Stimulated activated CD4-positive, alpha-beta T cell treated with anti-CD3 and anti-CD28 coated beads, TNF-alpha, amount 100 ng/mL, for 24 hours (primary cell): ENCODE measurements around the gene WDR93.
"Not testable (repeated sequence)": the region's sequence is repeated elsewhere in the genome, so short reads cannot be mapped to it uniquely, and the experiment has no call there.

Experiments used
- DNase-seq, 3 experiments: peaks; one replicate each; pipeline ENCODE4 v3.0.0-alpha.2; 2020; ENCODE audit warnings: low read depth in 3 of 3

The WDR93 gene

DNA sequence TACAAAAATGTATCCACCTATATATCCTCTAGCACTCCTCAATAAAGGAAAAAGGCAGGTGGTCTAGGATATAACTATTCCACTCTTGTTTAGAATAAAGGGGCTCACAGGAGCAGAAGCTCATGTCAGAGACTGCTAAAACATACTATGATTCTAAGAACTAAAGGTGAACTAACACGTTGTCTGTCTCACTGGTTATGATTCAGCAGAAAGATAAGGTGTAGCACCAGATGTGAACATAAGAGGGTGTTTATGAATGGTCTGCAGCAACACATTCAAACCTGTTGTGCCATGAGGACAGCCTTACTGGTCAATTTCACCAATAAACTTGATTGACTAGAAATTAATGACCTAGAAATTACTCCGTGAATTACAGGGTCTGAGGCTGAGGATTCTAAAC lies 4.6 kb upstream of the WDR93 start:
- no peak for DNase-seq

DNA sequence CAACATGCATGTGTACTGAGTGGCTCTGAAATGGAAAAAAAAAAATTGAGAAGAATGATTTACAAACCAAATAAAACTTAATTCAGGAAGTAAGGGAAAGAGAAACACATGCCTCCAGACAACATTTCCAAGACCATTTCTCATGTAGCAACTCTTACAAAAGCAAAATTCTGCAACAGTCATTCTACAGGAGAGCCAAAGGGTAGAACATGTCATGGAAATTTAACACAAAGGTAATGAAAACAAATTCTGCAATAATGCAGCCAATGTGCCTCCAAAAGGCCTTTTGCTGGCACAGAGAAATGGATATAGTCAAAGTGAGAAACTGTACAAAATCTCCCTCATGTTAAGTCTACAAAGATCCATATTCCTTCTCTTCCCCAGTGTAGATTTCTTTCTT lies 4.1 kb upstream of the WDR93 start:
- DNase-seq: no peak

DNA sequence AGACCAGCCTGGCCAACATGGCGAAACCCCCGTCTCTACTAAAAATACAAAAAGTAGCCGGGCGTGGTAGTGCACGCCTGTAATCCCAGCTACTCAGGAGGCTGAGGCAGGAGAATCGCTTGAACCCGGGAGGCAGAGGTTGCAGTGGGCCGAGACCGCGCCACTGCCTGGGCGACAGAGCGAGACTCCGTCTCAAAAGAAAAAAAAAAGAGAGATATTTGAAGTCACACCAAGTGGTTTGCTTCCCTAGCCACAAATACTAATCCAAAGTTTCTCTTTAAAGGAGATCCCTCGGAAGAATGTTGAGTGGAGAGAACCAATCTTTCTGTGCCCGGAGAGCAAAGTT lies 708 bp upstream of the WDR93 start:
- not testable (repeated sequence) for DNase-seq

DNA sequence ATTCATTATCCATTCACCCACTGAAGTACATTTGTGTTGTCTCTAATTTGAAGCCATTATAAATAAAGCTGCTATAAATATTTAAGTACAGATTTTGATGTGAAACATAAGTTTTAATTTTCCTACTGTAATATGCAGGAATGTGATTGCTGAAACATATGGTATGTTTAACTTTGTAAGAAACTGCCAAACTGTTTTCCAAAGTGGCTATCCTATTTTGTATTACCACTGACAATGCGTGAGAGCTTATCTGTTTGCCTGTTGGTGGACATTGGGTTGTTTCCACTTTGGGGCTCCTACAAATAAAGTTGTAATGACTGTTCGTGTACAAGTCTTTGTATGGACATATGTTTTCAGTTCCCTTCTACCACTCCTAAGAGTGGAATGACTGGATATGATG lies 2.5 kb downstream of the WDR93 start:
- DNase-seq: no peak

DNA sequence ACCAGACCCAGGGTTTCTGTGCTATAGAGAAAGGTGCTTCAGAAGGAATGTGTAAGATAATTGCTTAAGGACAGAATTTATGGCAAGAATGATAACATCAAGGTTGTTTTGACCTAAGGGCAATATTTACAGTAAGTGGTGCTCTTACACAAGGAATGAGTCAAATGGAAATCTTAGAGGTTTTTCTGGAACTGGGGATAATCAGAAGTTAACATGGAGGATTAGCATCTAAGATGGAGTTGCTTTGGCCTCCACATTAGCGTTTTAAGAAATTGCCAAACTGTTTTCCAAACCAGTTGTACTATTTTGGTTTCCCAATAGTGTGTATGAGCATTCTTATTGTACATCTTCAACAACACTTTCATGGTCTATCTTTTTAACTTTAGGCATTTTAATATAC lies 3.1 kb downstream of the WDR93 start:
- DNase-seq: no peak

DNA sequence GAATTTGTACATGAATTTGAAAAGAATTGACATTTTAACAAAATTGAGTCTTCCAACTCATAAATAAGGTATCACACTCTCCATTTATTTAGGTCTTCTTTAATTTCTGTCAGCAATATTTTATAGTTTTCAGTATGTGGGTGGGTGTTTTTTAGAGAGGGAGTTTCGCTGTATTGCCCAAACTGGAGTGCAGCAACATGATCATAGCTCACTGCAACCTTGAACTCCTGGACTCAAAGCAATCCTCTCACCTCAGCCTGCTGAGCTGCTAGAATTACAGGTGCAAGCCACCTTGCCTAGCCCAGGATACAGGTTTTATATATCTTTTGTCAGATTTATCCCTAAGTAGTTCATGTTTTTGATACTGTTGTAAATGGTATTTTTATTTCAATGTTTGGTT lies 4.6 kb downstream of the WDR93 start:
- DNase-seq: no peak

DNA sequence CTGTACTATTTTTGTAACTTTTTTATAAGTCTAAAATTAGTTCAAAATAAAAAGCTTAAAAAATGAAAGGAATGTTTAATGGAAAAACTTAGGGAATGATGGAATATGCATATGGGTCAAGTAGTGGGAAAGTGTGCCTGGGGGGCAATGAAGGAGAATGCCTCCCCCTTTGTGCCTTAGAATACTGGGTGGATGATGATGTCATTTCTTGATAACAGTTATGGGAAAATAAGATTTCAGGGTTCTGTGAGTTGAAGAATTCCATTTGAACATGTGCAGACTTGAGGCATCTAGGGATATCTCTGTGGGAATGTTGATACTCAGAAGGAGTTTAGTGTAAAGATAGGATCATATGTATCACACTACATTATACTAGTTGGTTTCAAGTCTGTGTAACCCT lies 13.8 kb downstream of the WDR93 start:
- no peak for DNase-seq

DNA sequence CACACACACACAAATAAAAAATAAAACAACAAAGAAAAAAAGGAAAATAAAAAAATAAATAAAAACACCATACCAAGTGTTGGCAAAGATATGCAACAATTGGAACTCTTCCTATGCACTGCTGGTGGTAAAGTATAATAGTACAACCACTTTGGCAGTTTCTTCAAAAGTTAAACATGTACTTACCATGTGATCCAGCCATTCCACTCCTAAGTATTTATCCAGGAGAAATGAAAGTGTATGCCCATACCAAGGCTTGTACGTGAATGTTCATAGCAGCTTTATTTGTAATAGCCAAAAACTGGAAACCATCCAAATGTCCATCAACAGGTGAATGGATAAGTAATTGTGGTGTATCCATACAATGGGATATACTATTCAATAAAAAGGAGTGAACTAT lies 17.0 kb downstream of the WDR93 start:
- DNase-seq: no peak

DNA sequence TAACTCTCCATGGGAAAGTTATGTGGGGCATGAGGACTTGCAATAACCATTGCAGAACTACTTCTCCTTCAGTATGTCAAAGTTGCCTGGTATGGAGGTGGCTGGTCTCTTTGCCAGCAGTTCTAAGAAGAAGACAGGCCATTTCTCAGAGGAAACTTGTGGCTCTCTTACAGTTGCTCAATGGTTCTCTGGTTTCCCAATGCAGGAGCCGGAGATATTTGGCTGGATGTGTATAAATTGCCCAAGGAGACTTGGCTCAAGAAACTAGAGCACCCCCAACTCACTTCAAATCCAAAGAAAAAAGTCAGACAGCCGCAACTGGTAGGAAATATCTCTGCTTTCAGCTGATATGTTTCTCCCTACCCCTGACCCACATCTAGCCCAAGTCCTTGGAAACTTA lies 24.2 kb downstream of the WDR93 start:
- no peak for DNase-seq

DNA sequence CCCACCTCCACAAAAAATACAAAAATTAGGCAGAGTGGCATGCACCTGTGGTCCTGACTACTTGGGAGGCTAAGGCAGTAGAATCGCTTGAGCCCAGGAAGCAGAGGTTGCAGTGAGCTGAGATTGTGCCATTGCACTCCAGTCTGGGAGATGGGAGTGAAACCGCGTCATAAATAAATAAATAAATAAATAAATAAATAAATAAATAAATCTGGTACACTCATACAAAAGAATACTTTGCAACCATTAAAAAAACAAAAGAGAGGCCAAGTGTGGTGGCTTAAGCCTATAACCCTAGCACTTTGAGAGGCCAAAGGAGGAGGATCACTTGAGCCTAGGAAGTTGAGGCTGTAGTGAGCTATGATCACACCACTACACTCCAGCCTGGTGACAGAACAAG lies 32.4 kb downstream of the WDR93 start:
- DNase-seq: no peak

DNA sequence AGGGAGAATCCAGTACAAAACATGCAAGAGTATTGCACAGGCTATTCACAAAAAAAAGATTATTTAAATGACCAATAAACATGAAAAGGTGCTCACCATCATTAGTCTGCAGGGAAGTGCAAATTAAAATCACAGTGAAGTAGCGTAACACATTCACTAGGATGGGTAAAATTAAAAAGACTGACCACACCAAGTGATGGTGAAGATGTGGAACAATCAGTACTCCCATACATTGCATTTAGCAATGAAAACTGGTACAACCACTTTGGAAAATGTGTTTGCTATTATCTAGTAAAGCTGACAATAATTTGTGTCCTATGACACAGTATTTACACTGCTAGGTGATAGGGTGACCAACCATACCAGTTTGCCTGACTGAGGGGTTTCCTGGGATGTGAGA lies 34.0 kb downstream of the WDR93 start:
- no peak for DNase-seq

DNA sequence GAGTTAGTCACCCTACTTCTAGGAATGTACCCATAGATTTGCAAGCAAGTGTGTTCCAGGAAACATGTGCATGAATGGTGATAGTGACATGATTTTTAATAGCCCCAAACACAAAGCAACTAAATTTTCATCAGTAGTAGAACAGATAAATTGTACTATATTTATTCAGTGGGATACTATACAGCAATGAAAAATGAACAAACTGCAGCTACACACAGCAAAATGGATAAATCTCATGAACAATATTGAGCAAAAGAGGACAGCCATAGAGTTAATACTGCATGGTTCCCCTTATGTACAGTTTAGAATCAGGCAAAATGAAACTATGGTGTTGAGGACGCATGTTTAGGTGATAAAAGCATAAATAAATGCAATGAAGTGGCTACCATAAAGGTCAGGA lies 34.5 kb downstream of the WDR93 start:
- no peak for DNase-seq

DNA sequence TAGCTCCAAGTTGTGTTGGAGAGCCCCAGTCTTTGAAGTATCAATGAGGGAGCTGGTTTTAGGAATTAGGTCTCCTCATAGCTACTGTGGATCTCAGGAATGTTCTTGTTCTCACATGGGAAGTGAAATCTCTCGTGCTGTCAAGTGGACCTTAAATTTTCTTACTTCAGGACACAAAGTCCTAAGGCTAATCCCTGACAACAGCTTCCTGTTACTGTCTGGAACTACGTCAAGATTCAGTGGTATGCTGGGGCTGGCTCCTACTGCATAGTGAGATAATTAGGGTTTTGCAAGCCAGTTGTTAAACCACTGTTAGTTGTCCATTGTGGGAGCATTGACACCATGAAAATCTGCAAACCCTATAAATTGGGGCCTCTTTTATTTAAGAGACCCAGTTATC lies 37.6 kb downstream of the WDR93 start:
- no peak for DNase-seq

DNA sequence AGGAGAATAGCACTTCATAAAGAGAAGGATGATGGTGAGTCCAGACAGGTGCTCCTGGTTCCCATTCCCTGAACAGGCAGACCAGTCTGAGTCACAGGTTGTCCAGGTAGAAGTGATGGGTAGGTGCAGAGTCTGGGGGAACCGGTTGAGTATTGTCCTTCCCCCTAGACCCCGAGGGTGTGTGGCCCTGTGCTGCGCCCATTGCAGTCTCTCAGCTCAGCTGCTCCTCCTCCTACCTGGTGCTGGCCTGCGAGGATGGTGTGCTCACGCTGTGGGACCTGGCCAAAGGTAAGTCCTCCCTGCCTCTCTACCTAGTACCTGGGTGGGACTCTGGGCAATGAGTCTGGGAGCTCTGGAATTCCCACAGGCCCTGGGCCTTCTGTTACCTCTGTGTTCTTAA lies 40.7 kb downstream of the WDR93 start:
- DNase-seq: no peak

DNA sequence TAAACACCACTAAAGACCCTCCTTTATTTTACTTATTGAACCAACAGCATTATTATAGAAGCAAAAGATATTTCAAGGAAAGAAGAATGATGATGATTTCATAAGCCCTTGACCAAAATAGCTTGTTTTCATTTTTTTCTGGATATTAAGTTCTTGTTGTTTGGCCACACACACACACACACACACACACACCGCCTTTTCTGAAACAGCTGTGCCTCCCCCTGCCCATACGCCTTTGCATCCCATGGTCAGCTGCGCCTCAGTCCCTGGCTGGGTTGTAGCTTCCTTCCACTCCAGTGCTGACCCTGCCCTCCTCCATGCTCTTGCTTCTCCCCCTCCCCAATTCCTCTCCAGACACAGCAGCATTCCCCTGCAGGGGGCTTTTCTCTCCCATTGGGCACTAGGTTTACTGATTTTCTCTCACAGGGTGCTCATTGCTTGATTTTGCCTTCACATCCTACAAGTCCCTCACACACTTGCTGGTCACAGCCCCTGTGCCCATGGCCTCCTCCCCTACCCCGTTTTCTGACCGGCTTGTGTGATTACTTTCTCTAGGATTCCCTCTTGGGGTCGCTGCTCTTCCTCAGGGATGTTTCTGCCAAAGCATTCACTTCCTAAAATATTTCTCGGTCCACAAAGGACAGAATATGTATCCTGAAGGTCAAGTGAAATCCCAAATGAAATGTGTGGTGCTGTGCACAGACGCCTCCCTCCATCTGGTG lies 42.0 kb downstream of the WDR93 start:
- no peak for DNase-seq

DNA sequence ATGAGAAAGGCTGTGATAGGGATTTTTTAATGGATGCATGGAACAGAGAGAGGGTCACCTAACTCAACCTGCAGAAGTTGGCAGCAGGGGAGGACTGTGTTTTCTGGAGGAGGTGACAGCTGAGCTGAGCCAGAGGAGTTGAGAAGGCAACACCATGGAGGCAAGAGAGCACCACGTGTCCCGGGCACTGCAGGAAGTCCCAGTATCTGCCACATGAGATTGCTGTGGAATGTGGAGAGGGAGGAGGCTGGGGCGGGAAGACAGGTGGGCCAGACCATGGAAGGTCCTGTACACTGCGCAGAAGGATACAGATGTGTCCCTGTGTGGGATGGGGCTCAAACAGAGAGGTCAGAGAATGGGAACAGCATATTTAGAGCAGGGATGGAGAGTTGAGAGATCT lies 45.2 kb downstream of the WDR93 start:
- DNase-seq: no peak

DNA sequence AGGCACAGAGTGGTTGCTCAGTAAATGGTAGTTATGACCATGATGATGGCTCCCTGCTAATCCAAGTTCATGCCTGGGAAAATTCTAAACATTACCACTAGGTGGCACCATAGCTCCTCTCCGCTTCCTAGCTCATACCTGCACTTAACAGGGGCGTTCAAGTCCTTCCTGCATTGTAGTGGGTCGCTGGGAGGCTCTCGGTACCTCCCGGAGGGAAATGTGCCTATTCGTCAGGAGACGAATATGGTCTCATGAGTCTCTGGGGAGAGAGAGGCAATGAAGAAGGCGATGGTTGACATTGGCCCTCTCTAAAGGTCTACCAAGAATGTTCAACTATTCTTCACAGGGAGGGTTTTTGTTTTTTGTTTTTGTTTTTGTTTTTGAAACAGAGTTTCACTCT lies 49.5 kb downstream of the WDR93 start:
- DNase-seq: peak; percentile 18 to 54 (median 35)

DNA sequence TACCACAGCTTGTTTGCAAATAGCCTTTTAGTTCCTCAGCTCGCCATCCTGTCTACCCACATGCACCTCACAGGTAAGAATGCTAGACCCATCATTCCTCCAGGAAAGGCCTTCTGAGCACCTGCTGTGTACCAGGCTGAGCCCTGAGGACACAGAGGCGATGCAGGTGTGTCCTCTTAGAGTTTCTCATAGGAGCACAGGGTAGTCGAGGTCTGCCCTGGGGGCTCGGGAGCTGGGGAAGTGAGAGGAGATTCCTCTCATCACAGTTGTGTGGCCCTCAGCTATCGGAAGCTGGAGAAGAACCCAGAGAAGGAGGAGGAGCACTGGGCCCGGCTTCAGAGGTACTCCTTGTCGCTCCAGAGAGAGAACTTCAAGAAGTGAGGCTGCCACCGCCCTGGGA lies 52.4 kb downstream of the WDR93 start:
- no peak for DNase-seq

DNA sequence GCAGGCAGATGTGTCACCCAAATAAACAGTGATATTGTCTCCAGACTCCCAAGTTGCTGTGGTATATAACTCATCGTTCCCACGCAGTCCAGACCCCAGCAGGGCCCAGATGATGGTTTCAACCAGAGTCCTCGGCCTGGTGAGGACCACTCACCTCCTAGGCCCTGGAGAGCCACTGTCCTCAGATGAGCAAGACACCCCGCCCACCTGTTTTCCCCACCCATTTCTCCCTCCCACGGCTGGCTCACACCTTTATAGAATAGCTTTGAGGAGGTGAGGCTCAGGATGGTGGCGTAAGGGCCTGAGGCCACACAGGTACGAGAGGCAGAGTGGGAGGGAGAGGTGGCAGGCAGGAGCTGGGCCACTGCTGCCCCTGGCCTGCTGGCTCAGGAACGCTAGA lies 53.0 kb downstream of the WDR93 start:
- no peak for DNase-seq

DNA sequence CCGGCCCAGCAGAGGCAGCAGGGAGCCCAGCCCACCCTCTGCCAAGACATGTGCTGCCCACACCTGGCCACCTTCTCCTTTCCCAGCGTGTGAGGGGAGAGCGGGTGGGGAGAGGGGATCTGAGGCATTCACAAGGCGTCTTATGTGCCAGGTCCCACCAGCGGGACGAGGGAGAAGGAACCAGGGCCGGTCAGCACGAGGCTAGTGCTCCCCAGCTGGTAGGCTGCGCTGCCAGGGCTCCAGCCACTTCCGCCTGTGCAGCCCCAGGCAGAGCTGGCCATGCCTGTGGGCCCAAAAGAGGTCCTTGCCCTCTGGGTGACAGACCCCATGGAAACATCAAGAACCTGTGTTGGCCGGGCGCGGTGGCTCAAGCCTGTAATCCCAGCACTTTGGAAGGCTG lies 54.5 kb downstream of the WDR93 start:
- DNase-seq: no peak

DNA sequence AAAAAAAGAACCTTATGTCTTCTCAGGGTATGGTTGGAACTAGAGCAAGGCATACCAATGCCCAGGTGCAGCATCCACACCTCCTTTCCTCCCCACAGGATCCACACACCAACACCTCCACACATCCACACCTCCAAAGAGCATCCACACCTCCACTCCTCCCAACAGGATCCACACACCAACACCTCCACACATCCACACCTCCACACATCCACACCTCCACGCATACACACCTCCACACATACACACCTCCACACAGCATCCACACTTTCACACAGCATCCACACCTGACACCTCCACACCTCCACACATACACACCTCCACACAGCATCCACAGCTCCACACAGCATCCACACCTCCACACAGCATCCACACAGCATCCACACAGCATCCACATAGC lies 55.2 kb downstream of the WDR93 start:
- DNase-seq: no peak

DNA sequence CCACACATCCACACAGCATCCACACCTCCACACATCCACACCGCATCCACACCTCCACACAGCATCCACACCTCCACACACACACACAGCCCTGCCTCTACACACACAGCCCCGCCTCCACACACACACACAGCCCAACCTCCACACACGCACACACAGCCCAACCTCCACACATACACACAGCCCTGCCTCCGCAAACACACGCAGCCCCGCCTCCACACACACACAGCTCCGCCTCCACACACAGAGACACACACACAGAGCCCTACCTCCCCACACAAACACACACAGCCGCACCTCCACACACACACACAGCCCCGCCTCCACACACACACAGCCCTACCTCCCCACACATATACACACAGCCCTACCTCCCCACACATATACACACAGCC lies 55.8 kb downstream of the WDR93 start:
- DNase-seq: no peak

DNA sequence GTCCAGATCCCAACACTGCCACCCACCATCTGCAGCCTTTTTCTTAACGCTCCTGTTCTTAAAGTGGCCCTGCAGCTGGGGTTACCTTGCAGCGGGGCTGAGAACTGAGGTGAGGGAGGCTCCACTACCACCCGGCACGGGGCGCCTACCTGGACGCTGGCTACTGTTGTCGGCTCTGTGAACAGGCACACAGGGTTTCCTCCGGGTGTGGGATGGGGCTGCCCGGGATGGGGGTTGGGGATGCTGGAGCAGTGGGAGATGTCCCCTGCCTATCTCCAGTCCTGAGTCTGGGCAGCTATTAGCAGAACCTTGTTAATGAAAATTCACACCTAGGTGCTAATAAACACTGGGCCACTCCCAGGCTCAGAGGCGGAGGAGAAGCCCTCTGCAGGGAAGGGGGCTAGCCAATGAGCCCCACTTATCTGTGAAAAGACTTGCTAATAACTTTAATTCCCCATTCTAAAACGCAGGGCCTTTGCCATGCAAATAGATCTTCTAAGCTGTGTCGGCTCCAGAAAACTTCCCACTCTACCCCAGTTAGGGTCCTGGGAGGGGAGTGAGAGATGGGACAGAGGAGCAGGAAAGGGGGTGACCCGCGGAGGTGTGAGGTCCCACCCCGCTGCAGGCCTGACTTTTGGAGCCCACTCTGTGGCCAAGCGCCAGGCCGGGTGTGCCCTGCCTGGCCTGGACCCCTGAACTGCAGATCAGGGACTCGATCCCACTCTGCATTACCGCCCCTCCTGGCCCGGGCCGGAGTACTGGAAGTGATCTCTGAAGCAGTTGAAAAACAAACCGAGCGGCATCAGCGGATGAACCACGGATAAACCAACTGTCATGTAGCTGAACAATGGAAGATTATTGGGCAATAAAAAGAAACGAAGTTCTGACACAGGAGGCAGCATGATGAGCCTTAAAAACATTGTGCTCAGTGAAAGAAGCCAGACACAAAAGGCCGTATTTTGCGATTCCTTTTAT lies 57.4 kb downstream of the WDR93 start:
- no peak for DNase-seq
